IPS DF 4.7 (cell line): ENCODE measurements around the gene BLVRA.

Experiments used
- DNase-seq: peaks from one replicate; pipeline ENCODE4 v3.0.0-alpha.2; 2013; ENCODE audit warnings: low spot score; ENCODE audit errors: extremely low read depth

The BLVRA gene

GRCh38 chr7:43855176-43855575, 96.7 kb downstream of the BLVRA start:
- DNase-seq: no peak

- DNase-seq: no peak
Measured at GRCh38 chr7:43856316-43856715, 97.8 kb downstream of the BLVRA start.
